Right renal cortex interstitium (tissue), 3 donors: Measurements from ENCODE around the gene TNFRSF25. TPM values are rescaled to one million over a fixed set of nuclear protein-coding genes. Genes with fewer than 3 reads are reported as not detected.
"Not testable (repeated sequence)": the region's sequence is repeated elsewhere in the genome, so short reads cannot be mapped to it uniquely, and the experiment has no call there.

Source experiments
- DNase-seq, 3 donors: peaks; one replicate each; pipeline ENCODE4 v3.0.0-alpha.2; 2013; ENCODE audit warnings: low read depth in 3 of 3, low spot score in 2 of 3
- polyA plus RNA-seq, 3 donors: library from polyadenylated mRNA; unstranded; fragments of 120-200 nt; gene quantifications; one replicate each; pipeline ENCODE4 v1.2.1, GENCODE V29; 2013; ENCODE audit not compliant: insufficient read length in 3 of 3

The TNFRSF25 gene
- polyA plus RNA-seq, 3 donors, result 7.0 to 9.2 (median 8.6) TPM

DNA sequence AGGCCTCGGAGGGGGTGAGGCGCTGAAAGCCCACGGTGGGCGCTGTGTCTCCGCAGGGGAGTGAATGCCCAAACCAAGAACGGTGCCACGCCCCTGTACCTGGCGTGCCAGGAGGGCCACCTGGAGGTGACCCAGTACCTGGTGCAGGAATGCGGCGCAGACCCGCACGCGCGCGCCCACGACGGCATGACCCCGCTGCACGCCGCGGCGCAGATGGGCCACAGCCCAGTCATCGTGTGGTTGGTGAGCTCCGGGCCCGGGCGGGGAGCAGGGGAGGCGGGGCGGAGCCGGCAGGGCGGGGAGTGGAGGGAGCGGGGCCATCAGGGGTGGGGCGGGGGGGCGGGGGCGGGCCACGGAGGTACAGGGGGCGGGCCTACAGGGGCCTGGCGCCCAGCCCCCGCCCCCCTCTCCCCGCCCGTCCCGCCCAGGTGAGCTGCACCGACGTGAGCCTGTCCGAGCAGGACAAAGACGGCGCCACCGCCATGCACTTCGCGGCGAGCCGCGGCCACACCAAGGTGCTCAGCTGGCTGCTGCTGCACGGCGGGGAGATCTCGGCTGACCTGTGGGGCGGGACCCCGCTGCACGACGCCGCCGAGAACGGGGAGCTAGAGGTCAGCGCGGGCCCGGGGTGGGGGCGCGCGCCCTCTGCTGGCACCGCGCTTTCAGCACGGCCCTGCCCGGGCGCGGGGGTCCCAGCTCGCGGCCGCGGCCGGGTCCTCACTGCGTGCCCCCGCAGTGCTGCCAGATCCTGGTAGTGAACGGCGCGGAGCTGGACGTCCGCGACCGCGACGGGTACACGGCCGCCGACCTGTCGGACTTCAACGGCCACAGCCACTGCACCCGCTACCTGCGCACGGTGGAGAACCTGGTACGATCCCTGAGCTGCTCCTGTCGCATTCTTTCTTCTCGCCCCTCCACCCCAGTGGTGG, 25.5 kb downstream of the TNFRSF25 start:
- no peak for DNase-seq

DNA sequence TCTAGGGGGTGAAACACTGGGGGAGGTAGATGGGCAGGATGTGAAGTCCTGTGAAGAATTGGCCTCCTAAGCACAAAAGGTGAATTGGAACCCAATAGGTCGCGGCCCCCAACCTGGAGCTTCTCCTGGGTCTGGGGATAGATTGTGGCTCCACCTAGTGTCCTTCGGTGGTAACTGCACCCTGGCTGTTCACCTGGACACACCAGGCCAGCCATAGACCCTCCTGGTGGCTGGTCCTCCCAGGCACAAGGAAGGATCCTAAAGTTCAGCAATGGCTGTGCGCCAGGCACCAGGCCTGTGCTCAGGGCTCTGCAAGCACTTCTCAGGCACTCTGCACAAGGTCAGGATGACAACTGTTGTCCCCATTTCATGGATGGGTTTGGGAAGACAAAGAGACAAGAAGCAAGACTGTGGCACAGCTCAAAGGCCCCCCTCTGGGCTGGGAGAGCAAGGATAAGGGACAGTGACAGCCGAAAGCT, 27.9 kb downstream of the TNFRSF25 start:
- DNase-seq, result no peak

DNA sequence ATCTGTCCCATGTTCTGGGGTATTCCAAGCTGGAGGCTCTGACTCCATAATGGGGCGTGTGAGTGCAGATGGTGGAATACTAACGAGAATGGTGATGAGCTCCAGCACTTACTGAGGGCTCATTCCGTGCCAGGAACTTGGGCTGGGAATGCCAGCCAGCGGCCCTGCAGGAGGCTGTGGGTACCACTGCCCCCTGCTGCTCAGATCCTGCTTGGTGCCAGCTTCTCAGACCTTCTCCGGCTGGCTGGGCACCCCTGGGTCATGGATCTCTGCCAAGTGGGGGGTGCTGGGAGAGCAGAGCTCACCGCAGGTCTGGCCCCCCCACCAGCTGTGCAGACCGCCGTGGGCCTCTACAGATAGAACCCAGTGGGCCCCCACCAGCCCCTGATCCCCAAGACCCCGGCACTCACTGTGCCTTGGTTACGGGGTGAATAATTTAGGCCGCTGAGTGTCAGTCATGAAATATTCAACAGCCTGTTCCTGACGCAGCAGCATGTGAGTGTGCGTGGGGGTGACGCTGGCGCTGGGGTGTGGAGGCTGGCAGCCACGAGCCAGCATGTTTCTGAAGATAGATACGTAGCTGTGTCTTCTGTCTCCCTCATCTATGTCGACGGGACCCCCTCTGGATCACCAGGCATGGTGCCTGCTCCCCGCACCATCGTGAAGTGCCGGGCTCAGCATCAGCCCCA, 28.8 kb downstream of the TNFRSF25 start:
- not testable (repeated sequence) for DNase-seq

DNA sequence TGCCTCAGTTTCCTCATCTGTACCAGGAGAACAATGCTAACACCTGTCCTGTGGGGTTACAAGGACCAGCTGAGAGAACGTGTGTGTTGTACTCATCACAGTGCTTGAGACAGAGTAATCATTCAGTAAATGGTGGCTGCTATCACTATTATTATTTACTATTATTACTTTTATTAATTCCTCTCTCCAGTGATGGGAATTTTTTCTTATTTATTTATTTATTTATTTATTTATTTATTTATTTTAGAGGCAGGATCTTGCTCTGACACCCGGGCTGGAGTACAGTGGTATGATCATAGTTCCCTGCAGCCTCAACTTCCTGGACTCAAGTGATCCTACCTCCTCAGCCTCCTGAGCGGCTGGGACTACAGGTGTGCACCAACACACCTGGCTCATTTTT, 29.7 kb downstream of the TNFRSF25 start:
- DNase-seq, result not testable (repeated sequence)

DNA sequence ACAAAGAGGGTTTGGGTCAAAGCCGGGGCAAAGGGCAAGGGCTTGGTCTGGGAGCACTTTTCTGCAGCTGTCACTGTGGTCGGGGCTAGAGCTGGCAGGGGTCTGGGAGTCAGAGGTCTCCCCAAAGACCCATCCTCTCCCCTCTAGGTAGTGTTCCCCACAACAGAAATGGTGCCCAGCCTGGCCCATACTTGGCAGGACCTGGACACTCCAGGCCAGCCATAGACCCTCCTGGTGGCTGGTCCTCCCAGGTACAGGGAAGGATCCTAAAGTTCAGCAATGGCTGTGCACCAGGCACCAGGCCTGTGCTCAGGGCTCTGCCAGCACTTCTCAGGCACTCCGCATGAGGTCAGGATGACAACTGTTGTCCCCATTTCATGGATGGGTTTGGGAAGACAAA, 30.4 kb downstream of the TNFRSF25 start:
- no peak for DNase-seq

DNA sequence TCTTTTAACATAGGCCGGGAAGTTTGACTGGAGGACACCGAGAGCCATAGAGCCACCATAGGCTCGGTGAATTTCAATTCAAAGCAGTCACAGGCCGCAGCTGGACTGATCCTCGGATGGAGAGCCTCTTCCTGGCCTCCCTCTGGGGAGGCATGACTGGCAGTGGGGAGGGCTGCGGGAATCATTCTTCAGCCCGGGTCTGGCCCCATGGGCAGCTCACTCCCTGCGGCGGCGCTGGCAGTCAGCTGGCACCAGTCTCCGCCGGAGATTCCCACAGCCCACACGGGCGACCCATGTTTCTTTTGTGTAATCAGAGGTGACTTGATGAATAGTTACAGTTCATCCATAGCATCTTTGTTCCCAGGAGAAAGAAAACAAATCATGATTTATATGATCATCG, 30.8 kb downstream of the TNFRSF25 start:
- DNase-seq, result no peak

DNA sequence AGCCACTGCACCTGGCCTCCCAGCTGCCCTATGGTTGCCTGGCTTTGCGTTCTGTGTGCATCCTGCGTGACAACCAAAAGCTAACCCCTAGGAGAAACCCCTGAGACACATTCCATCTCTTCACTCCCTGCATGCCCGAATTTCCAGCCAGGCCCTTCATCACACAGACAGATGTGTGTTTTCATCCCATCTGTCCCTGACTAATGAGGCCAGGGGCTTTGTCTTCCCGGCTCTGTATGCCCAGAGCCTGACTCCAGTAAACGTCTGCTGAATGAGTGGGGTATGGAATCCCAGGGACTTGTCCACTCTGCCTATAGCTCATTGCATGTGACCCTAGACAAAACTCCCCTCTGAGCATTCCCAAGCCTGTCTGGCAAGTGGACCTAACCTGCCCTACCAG, 31.8 kb downstream of the TNFRSF25 start:
- no peak for DNase-seq

DNA sequence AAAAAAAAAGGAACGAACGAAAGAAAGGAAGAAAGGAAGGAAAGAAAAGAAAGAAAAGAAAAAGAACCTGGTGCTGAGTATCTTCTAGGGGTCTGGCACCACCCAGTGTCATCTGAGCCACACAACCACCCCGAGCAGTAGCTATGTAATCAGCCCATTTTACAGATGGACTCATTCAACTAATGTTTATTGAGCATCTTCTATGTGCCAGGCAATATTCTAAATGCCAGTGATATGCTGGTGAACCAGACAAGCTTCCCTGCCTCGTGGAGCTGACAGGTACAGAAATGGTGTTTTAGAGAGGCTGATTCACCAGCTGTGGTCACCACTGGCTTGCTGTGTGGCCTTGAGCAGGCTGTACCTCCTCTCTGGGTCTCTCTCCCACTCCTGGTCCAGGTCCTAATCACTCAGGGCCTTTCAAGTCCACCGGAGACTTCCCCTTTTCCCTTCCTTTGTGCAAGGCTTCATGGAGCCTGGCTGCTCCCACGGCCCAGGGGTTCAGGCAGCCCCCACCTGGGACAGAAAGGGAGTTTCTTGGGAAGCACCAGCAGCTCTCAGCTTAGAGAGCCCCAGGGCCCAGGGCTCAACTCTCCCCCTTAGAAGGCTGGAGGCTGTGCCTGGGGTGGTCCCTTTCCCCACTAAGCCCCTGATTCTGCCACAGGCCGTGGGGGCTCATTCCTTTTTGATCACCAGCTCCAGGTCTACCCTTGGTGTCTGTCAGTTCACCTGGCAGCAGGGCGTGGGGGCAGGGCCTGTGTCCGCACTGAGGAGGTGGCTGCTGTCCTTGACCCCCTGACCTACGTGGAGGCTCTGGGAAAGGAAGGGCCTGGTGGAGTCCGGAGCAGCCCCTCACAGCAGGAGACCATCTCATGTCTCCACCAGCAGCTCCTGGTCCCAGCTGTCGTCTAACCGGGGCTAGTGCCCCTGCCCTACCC, 34.1 kb downstream of the TNFRSF25 start:
- not testable (repeated sequence) for DNase-seq

DNA sequence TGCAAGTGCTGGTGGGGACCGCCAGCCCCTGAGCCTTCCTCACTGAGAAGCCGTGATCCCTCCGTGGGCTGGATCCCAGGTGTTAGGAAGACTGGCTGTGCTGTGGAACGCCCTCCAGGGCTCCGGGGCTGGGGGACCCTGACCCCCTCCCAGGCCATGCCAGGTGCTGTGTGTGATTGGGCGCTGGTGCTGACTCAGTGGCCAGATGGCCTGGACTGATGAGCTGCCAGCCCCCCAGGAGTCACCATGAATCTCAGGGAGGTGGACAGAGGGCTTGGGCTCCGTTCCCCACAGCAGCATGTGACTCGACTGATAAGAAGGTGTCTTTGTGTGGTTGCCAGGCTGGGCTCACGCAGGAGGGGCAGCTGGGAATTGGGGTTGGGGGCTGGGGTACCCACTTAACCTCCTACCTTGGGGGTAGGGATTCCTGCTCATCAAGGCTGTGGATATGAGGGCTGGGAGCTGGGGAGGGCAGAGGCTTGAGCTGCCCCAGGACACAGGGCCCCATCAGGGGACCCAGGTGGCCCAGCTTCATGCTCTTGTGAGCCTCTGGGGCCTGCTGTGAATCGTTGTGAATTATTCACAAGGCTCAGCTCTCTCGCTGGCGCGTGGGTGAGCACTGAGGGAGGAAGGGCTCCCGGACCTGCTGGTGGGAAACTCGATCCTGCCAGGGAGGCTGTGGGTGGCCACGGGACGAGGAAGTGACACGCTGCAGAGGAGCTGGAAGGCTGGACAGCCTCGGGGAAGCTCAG, 36.1 kb downstream of the TNFRSF25 start:
- DNase-seq, result not testable (repeated sequence)

DNA sequence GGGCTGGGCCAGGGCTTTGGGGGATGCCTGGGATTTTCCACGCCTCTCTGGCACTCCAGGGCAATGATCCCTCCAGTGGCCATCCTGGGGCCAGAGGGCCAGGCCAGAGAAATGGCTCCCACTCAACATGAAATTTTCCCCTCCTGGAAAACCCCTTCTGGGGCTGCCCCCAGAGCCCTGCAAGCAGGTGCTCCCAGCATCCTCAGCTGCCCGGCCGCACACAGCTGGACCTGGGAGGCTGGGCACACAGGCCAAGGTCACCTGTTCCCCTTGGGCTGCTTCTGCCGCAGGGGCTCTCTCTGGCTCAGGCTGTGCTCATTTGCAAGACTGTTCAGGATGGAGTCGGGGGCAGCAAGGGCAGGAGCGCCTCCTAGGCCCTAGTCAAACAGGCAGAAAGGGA, 37.5 kb downstream of the TNFRSF25 start:
- DNase-seq, result not testable (repeated sequence)

DNA sequence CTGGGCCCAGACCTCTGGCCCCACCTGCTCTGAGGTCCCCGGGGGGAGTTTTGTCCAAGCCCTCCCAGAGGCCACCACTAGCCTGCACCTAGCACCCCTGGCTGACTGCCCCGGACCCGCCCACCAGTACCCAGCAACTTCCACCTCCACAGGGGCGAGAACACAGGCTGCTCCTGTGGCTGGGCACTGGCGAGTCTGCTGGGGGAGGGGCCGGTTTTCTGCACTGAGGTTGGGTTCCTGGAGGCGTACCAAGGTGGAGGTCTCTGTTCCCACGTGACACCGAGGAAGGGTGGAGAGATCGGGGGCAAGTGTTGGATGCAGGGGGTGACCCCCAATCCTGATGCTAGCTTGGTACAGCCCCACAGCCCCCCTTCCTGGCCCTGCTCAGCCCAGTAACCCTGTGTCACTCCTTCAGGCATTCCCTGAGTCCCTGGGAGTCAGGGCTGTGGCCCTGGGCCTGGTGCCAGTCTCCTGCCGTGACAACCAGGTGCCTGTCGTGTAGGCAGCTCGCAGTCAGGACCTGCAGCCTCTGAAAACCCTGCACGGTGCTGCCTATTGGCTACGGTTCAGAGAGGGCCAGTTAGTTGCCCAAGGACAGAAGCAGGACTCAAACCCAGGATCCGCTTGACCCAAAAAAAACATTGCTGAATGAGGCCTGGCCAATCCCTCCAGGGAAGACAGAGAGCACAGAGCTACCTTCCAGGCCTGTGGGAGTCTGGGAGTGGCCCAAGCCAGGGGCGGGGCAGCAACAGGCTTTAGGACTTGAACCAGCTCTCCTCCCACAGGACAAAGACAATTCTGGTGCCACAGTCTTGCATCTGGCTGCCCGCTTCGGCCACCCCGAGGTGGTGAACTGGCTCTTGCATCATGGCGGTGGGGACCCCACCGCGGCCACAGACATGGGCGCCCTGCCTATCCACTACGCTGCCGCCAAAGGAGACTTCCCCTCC, 38.3 kb downstream of the TNFRSF25 start:
- no peak for DNase-seq

DNA sequence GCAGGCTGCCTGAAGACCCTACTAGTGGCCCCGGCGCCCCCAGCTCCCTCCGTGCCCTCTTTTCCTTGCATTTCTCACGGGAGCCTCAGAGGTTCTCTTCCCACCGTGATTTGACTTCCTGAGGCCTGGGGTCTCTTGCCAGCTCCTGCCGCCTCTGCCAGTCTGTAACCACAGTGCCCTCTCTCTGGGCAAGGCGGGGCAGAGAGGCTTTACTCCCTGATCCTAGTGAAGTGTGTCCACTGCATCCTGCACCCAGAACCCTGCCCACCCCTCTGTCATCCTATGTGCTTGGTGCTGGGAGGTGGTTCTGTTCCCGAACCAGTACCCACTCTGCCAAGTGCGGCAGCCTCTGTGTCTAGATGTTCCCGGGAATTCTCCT, 39.0 kb downstream of the TNFRSF25 start:
- no peak for DNase-seq

DNA sequence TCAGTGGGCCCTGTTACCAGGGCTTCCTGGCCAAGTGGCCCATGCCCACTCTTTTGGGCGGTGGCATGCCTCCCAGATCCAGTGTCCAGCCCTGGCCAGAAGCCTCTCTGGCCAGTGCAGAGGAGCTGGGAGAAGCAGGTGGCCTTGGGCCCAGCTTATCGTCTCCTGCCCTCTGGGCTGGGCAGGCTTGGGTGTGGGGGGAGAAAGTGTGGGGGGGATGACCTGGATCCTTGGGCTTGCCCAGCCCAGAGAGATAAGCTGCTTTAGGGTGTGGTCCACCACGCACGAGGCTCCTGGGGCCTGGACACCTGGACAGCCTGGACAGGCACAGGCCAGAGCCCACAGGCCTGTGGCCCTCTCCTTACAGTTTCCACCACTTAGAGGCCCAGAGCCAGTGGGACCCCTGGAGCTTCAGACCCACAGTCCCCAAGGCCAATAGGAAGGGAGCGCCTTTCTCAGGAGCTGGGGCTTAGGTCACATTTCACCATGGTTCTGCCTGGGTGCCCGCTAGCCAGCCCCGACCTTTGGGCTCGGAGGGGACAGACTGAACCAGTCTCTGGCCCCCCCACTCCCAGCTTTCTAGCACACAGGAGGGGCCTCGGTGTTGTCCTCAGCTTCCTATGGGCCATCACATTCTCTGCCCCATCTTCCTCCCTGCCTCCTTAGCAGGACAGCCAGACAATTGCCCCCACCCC, 39.5 kb downstream of the TNFRSF25 start:
- DNase-seq, result no peak

DNA sequence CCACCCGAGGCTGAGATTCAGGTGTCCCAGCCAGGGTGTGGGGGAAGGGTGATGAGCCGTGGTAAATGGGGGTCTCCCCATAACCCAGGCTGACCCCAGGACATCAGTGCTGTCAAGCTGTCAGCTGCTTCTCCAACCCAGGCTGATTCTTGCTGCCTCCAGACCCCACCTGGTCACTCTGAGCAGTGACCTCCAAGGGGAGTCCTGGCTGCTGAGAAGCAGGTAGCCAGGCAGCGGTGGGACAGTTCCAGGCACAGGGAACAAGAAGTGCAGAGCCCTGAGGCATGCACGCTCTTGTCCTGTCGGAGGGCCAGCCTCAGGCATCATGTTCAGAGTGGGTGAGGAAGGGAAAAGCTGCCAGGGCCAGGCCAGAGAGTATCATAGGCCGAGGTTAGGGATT, 40.3 kb downstream of the TNFRSF25 start:
- DNase-seq, result no peak

DNA sequence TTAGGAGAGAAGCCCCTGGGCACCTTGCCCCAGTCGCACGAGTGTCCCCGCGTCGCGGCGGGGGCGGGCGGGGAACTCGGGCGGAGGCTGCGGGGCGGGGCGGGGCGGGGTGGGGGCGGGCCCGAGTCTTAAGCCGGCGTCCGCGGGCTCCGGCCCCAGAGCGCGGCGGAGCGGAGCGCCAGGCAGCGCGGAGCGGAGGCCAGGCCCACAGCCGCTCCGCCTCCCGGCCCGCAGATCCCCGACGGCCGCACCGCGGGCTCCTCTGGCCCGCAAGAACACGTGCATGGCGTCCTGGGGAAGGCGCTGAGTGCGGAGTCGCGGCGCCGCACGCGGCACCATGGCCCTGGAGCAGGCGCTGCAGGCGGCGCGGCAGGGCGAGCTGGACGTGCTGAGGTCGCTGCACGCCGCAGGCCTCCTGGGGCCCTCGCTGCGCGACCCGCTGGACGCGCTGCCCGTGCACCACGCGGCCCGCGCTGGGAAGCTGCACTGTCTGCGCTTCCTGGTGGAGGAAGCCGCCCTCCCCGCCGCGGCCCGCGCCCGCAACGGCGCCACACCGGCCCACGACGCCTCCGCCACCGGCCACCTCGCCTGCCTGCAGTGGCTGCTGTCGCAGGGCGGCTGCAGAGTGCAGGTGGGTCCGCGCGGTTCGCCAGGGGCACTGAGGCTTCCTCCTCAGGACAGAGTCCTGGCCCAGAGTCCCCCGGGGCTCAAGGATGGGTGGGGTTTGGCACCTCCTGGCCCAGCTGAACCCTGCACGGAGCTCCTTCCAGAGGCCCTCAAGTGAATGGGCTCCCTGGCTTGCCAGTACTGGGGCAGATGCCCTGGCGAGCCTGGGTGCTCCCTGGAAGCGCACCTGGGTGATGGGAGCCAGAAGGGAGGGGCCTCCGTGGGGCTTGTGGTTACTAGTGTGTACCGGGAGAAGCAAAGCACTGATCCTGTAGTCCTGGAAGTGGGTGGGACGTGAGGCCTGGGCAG, 41.1 kb downstream of the TNFRSF25 start, which contains the start of gene ESPN:
Gene ESPN, plus strand, starts transcription at position 158 of the 975 bp plus-strand sequence. Its CDS starts 180 bp downstream, at position 338.
- DNase-seq, result no peak

DNA sequence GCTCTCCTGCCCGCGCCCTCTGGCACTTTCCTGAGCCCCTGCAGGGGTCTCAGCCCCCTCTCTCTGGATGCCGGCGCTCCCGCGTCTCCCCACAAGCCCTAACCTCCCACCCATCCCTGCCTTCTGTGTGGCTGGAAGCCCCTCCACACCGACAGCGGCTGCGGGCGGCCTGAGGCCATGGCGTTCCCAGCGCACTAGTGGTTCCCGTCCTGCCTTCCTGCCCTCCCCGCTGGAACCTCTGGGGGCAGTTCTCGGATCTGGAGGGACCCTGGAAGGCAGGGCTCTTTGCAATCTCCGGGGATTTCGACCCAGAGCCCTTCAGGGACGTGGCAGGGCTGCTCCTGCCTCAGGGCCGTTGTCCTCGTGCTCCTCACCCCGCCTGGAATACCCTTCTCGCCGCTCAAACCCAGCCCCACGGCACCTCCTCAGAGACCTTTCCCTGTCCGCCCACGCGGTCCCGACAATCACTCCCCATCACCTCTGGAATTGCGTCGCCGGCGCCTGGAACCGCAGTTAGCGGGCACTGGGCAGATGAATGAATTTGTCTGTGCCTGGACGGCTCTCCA, 41.9 kb downstream of the TNFRSF25 start:
- DNase-seq, result no peak
